COLO668 (cell line): Measurements from ENCODE around the gene DCTN2.
"Not testable (repeated sequence)": the region's sequence is repeated elsewhere in the genome, so short reads cannot be mapped to it uniquely, and the experiment has no call there.

Experiments
- DNase-seq: peaks from one replicate; lab custom pipeline; 2025; ENCODE audit not compliant: unreplicated experiment; lab: John Stamatoyannopoulos, UW

Gene DCTN2

GRCh38 chr12:57528831-57529555, 18.0 kb downstream of the DCTN2 start:
- no peak for DNase-seq

- DNase-seq: no peak
Measured at GRCh38 chr12:57528176-57528575, 18.8 kb downstream of the DCTN2 start.

DNA sequence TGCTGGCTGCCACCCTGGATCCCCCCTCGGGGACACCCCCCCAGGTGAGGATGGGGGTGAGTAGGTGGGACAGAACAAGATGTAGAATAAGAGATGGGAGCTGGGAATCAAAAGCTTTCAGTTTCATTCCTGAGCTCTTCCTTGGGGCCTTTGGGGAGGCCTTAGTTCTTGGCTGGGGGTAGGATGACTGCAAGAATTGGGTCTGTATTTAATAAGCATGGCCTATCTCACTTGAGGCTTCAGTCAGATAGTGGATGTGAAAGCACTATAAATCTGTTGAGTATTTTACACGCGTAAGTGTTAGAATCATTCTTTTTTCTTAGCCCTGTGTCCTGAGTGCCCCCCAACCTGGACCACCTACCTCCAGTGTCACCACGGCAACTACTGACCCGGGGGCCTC, 19.8 kb downstream of the DCTN2 start:
- DNase-seq: no peak

- DNase-seq: no peak
Measured at GRCh38 chr12:57526477-57527126, 20.4 kb downstream of the DCTN2 start.

DNA sequence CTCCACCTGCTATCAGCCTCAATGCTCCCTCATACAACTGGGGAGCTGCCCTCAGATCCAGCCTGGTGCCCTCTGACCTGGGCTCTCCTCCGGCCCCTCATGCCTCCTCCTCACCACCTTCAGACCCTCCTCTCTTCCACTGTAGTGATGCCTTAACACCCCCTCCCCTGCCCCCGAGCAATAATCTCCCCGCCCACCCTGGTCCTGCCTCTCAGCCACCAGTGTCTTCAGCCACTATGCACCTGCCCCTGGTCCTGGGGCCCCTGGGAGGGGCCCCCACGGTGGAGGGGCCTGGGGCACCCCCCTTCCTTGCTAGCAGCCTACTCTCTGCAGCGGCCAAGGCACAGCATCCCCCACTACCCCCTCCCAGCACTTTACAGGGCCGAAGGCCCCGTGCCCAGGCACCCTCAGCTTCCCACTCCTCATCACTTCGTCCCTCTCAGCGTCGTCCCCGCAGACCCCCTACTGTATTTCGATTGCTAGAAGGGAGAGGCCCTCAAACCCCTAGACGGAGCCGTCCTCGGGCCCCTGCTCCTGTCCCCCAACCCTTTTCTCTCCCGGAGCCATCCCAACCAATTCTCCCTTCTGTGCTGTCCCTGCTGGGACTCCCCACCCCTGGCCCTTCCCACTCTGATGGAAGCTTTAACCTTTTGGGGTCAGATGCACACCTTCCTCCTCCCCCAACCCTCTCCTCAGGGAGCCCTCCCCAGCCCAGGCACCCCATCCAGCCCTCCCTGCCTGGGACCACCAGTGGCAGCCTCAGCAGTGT, 21.2 kb downstream of the DCTN2 start:
- no peak for DNase-seq

GRCh38 chr12:57524814-57525614, 22.0 kb downstream of the DCTN2 start:
- no peak for DNase-seq

DNA sequence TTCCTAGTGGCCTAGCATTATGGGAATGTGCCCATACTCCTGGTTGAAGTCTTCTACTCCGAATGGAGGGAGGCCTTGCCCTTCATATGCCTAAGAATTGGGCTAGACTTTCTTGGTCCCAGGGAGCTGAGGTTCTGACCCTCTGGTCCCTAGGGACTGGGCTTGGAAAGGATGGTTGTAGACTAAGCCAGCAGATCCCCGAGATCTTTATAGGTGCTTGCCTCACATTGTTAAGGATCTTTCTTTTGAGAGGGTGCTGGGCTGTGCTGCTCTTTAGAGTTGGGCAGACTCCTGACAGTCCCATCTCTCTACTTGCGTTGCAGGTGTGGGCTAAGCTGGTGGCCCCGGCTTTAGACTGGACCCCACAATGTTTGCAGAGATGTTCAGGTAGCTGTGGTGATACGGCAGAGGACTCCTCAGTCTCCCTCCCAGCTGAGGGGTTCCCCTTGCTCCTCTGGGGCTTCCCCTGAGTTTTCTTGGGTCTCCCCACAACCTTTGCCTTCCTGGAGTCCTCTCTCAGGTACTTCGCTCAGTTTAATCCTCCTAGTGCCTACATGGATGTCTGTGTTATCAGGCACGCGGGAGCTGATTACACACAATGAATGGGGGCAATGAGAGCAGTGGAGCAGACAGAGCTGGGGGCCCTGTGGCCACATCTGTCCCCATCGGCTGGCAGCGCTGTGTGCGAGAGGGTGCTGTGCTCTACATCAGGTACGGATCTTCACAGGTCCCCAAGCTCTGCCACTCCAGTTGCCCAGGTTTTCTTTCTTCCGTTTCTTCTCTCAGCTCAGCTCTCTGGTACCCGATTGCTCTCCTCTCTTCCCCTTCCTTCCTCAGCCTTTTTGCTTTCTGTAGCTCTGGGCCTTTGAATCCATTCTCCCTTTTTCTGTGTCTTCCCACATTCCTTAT, 23.0 kb downstream of the DCTN2 start:
- no peak for DNase-seq

- DNase-seq: no peak
Measured at GRCh38 chr12:57522887-57523705, 23.9 kb downstream of the DCTN2 start.

DNA sequence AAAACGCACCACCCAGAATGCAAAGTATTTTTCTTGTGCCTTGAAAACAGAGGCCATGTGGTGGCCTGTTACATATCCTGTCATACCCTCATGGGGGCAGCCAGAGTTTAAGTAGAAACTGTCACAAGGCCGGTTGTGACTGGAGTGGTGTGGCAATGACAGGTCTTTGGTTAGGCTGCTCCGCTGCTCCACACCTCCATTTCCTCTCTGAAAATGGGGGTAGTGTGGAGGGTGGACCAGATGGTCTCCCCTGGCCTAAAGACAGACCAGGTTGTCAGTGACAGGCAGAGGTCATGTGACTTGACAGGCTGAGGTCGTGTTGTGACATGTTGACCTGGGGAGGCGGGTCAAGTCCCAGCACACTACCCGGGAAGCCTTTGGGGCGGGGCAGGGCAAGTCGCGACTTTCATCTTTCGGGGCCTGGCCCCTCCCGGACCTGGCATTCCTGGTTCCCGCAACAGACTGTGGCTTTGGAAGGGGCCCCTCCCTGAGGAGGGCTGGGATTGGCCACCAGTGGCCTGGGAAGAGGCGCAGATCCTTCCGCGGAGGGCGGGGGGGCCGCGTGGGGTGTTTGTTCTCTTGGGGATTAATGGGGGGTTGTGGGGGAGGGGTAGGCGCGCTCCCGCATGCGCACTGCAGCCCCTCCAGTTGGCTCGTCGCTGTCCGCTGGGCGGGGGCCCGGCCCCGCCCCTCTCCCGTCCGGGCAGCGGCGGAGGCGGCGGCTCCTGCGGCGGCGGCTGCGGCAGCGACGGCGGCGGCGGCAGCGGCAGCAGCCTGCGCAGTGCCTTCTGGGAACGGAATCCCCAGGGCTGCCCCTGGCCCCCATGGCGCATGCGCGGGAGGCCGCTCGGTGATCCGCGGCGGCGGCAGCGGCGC, 24.7 kb downstream of the DCTN2 start, which contains the start of gene MBD6:
MBD6 (plus strand) TSS at position 814 of the 876 bp plus-strand sequence. CDS start 1,480 bp downstream, outside the sequence.
- peak; percentile 94 for DNase-seq

- DNase-seq: peak; percentile 44
Measured at GRCh38 chr12:57521525-57522010, 25.4 kb downstream of the DCTN2 start.

DNA sequence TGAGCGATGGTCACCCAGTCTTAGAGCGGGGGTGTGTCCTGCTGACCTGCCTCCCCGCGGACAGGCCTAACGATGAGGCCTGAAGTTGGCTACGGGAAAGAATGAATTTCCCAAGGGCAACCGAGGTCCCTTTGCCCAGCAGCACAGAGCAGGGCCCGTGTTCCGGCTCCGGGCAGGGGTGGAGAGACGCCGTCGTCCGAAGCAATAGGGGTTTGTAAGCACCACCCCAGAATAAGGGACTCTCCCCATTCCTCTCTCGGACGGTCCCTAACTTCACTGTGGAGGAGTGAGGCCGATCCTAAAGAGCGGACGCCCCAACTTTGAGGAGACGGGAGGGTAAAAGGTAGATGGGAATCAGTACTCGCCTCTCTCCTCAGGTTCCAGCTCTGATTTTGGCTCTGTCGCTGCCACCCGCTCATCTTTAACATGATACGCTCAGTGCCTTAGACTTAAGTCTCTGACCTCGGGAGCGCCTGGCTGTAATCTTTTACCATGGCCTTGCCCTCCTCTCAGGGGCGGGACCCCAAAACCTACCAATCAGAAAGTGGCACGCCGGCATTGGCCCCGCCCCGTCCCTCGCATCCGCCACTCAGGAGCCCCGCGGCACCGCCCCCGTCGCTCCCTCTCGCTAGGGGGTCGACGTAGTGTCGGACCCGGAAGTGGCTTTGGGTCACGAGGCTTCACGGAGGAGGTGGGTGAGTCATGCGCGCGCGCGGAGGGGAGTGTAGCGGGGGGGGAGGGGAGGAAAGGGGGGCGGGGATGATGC, 26.8 kb downstream of the DCTN2 start, which contains the start of gene DDIT3:
DDIT3 (minus strand) TSS at position 462 of the 766 bp plus-strand sequence. CDS start 3,108 bp downstream, outside the sequence.
- DNase-seq: peak; percentile 97

DNA sequence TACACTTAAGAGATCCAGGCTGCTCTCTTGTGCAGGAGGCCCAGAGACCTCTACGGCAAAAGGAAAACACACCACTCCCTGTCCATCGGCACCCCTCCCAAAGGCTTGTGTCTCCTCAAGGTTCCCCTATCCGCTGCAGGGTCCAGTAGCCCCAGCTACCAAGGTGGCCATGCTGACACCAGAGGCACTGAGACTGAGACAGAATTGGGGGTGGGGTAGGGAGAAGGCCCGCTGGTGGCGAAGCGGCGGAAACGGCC, 27.3 kb downstream of the DCTN2 start:
- DNase-seq: peak; percentile 34

GRCh38 chr12:57518920-57519795, 27.8 kb downstream of the DCTN2 start:
- peak; percentile 13 for DNase-seq

DNA sequence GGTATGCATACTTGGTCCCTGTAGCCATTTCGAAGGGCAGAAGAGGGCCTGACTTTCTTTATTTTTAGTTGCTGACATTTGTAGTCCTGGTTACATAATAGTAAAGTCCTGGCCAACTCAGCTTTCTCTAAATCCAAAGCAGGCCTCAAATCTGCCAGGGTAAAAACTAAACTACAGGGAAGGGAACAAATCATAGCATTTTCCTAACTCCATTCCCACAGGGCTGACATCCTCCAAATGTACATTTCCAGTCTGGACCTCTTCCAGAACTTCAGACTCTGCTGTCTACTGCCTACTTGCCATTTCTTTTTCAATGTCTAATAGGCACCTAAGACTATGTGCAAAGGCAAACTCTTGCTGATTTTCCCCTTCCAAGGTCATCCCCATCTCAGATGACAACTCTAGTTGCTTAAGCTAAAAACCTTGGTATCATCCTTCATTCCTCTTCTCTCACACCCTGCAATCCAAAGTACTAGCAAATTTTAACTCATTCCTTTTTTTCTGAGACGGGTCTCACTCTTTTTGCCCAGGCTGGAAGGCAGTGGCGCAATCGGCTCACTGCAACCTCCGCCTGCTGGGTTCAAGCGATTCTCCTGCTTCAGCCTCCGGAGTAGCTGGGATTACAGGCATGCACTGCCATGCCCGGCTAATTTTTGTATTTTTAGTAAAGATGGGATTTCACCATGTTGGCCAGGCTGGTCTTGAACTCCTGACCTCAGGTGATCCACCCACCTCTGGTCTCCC, 28.6 kb downstream of the DCTN2 start:
- DNase-seq: no peak

DNA sequence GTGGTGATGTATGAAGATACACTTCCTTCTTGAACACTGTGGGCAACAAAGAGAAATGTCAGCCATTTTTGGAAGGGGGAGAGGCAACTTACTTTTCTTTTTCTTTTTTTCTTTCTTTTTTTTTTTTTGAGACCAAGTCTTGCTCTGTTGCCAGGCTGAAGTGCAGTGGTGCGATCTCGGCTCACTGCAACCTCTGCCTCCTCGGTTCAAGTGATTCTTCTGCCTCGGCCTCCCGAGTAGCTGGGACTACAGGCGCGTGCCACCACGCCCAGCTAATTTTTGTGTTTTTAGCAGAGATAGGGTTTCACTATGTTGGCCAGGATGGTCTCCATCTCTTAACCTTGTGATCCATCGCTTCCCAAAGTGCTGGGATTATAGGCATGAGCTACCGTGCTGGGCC, 29.3 kb downstream of the DCTN2 start:
- DNase-seq: not testable (repeated sequence)

GRCh38 chr12:57517187-57517586, 29.8 kb downstream of the DCTN2 start:
- no peak for DNase-seq
